NCI-H2196 (cell line): ENCODE data around the gene ZNF132.
"Not testable (repeated sequence)": the region's sequence is repeated elsewhere in the genome, so short reads cannot be mapped to it uniquely, and the experiment has no call there.

Experiments used
- DNase-seq: peaks from one replicate; lab custom pipeline; 2025; ENCODE audit not compliant: unreplicated experiment; lab: John Stamatoyannopoulos, UW

Gene ZNF132

DNA sequence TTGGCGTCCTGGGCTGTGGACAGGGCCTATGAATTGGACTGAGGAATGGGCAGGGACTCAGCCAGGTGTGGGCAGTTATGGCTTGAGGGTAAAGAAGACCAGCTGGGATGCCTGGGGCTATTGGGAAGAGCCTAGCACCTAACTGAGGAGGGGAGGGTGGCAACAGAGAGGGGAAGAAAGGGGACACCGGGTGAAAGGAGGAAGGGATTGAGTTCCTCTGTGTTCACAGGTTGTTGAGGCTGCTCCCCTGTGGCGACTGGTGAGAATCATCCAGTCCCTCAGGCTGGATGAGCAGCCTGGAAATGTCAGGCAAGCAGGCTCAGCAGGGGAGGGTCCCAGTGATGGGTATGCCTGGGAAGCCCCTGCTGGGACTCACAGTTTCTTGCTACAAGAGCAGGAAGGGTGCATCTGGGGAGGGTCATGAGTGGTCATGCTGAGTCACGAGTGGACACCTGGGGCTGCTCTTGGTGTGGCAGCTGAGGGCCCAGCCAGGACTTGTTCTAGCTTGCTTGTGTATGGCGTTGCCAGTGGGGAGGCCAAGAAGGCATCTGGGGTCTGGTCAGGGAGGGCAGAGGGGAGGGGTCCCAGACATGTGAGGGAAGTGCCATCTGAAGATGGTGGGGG, 28.4 kb upstream of the ZNF132 start:
- DNase-seq = no peak

DNA sequence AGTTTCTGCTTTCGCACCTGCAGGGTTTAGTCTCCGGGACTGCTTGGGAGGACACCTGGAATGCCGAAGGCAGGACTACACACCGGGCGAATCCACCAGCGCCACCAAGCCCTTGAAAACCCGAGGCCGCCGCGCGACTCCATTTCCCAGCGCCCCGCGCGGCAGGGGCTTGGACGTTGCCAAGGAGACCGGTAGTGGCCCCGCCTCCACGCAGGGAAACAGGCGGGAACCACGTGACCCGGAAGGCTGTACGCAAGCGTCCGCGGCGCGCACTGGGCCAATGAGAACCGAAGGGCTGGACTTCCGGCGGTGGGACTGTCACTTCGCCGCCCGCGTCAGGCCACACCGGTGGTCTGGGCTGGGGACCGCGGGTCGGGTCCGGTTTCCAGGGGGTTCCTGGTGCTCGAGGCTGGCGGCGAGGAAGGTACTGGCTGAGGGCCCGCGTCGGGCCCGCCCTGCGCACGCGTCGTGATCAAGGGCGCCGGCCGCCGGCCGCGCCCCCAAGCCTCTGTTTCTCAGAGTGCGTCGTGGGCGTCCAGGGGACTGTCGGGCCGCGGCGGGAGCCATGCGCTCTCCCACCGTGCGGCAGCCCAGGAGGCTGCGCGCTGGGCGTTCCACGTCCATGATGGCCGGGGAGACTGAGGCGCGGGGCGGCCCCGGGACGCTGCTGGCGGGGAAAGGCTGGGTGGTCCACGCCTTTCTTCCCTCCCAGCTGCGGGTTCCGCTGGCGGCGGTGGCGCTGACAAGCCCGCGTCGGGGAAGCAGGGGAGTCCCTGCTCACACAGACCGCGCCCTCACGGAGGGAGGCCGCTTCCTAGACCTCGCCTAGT, 27.0 kb upstream of the ZNF132 start, which contains the start of gene ZNF324:
Gene ZNF324 (plus strand): TSS at position 321 of the 830 bp plus-strand sequence. CDS start 2,106 bp downstream, outside the sequence.
- DNase-seq = peak; percentile 98

DNA sequence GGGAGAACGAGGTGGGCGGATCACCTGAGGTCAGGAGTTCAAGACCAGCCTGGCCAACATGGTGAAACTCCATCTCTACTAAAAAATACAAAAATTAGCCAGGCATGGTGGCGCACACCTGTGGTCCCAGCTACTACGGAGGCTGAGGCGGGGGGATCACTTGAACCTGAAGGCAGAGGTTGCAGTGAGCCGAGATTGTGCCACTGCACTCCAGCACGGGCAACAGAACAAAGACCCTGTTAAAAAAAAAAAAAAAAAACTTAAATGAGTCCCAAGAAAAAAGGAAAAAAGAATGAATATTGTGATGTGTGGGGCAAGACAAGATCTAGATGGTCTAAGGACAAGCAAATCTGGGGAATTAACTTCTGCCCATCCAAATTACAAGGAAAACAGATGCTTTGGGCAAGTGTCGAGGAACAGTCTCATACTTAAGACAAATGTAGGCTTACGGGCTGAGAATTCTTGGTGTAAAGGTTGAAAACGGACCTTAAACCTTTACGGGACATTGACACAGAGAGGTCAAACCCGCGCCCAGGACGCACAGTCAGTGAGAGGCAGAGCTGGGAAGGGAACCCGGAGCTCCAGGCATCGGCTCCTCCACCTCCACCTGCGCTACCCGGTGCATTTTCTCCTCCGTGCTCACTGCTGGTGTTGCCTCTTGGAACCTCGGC, 26.3 kb upstream of the ZNF132 start:
- DNase-seq = no peak

DNA sequence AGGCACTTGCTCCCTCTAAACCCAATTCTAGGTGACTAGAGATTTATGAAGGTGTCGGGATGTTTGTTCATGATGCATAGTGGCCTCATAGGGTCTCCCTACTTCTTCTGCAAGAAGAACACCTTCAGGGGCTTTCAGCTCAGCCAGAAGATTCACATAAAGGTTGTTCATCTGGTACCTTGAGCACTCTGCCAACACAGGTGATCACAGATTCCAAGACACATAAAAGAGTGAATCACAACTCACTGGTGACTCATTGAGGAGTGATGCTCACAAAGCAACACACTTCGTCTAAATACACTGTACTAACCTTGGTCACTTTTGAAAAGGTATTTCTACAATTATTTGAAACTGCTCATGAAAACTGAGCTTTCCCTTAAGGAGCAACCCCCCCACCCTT, 20.1 kb upstream of the ZNF132 start:
- no peak for DNase-seq

DNA sequence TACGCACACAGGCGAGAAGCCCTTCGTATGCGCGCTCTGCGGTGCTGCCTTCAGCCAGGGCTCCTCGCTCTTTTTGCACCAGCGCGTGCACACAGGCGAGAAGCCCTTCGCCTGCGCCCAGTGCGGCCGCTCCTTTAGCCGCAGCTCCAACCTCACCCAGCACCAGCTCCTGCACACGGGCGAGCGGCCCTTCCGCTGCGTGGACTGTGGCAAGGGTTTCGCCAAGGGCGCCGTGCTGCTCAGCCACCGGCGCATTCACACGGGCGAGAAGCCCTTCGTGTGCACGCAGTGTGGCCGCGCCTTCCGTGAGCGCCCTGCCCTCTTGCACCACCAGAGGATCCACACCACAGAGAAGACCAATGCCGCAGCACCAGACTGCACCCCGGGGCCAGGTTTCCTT, 16.2 kb upstream of the ZNF132 start:
- no peak for DNase-seq

DNA sequence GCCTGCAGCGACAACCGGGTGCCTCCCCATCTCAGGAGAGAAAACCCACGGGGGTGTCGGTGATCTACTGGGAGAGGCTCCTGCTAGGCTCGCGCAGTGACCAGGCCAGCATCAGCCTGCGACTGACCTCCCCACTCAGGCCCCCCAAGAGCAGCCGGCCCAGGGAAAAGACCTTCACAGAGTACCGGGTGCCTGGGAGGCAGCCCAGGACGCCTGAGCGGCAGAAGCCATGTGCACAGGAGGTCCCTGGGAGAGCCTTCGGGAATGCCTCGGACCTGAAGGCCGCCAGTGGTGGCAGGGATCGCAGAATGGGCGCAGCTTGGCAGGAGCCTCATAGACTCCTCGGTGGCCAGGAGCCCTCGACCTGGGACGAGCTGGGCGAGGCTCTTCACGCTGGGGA, 15.4 kb upstream of the ZNF132 start:
- DNase-seq = no peak

DNA sequence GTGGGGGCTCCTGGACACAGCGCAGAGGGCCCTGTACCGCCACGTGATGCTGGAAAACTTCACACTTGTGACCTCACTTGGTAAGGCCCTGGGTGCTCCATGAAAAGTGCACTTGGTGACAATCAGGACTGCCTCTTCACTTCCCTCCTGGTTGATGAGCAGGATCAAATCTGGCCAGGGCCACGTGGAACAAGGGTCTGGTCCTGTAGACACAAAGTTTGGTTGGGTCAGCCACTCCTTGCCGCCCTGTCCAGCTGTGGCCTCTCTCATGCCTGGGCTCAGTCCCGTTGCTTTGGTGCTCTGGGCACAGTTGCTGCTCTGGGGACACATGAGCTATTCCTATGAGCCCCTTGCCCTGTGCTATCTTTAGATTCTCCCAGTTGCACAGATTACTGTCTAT, 13.8 kb upstream of the ZNF132 start:
- DNase-seq = no peak

DNA sequence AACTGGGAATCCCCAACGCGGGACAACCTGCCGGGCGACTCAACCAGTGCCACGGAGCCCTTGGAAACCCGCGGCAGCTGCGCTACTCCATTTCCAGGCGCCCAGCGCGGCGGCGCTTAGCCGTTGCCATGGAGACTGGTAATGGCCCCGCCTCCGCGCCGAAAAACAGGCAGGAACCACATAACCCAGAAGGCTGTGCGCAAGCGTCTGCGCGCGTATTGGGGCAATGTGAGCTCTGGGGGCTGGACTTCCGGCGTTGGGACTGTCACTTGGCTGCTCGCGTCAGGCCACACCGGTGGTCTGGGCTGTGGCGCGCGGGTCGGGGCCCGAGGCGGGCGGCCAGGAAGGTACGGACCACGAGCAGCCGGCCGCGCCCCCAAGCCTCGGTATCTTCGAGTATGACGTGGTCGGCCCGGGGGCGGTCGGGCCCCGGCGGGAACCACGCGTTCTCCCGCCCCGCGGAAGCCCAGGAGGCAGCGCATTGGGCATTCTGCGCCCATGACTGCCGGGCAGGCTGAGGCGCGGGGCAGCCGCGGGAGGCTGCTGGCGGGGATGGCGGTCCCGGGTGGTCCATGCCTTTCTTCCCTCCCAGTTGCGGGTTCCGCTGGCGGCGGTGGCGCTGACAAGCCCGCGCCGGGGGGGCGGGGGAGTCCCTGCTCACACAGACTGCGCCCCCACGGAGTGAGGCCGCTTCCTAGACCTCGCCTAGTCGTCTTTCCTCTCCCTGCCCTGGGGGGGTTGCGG, 11.6 kb upstream of the ZNF132 start, which contains the start of gene ZNF324B:
Gene ZNF324B (plus strand): TSS at position 265 of the 744 bp plus-strand sequence. CDS start 2,080 bp downstream, outside the sequence.
- DNase-seq = peak; percentile 95

DNA sequence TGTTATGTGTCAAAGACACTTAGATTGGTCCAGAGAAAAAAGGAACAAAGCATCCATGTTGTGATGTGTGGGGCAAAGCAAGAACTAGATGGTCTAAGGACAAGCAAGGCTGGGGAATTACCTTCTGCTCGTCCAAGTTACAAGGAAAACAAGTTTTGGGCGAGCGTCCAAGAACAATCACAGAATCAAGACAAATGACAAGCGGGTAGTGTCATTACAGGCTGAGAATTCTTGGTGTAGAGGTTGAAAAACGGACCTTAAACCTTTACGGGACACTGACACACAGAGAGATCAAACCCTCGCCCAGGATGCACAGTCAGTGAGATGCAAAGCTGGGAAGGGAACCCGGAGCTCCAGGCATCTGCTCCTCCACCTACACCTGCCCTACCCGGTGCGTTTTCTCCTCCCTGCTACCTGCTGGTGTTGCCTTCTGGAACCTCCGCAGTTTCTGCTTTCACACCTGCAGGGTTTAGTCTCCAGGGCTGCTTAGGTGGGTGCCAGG, 11.0 kb upstream of the ZNF132 start:
- DNase-seq = peak; percentile 60

DNA sequence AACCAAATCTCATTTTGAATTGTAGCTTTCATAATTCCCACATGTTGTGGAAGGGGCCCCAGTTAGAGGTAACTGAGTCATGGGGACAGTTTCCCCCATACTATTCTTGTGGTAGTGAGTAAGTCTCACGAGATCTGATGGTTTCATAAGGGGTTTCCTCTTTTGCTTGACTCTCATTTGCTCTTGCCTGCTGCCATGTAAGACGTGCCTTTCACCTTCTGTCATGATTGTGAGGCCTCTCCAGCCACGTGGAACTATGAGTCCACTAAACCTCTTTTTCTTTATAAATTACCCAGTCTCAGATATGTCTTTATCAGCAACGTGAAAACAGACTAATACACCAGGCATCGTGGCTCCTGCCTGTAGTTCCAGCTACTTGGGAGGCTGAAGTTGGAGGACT, 10.0 kb upstream of the ZNF132 start:
- DNase-seq = not testable (repeated sequence)

DNA sequence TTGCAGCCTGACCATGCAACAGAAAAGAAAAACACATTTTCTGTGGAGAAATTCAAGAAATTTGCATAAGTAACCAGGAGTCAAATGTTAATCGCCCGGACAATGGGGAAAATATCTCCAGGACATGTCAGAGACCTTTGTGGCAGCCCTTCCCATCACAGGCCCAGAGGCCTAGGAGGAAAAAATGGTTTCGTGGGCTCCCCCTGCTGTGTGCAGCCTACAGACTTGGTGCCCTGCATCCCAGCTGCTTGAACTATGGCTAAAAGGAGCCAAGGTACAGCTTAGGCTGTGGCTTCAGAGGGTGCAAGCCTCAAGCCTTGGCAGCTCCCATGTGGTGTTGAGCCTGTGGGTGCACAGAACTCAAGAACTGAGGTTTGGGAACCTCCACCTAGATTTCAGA, 8.9 kb upstream of the ZNF132 start:
- DNase-seq = not testable (repeated sequence)

DNA sequence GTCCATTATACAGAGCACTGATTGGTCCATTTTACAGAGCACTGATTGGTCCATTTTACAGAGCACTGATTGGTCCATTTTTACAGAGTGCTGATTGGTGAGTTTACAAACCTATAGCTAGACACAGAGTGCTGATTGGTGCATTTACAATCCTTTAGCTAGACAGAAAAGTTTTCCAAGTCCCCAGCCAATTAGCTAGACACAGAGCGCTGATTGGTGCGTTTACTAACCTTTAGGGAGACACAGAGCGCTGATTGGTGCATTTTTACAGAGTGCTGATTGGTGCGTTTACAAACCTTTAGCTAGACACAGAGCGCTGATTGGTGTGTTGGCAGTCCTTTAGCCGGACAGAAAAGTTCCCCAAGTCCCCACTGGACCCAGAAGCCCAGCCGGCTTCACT, 3.0 kb upstream of the ZNF132 start:
- DNase-seq = not testable (repeated sequence)

DNA sequence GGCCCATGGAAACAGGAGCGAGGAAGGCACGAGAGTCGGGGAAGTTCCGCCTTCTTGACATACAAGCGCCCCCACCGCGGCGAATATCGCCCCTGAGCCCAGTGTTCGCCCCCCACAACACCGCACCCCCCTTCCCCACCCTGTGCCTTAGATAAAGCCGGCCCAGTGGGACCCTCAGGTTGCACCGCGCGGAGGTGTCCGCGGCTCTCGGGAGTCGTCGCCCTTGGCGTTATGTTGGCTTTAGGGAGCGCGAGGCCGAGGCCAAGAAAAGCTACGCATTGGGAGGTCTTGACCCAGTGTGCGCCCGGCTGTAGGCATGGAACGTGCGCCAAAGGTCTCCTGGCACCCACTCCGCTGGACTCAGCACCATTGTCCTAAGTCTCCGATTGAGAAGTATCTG, 603 bp upstream of the ZNF132 start:
- DNase-seq = no peak

DNA sequence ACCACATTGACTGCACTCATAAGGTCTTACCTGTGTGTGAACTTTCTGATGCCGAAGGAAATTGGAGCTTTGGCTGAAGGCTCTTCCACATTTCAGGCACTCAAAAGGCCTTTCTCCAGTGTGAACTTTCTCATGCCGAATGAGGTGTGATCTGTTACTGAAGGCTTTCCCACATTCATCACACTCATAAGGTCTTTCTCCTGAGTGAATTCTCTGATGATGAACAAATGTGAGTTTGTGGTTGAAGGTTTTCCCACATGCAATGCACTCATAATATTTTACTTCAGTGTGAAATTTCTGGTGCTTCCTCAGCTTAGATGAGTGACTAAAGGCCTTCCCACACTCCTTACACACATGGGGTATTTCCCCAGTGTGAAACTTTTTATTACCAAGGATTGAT, 5.7 kb downstream of the ZNF132 start:
- DNase-seq = no peak

DNA sequence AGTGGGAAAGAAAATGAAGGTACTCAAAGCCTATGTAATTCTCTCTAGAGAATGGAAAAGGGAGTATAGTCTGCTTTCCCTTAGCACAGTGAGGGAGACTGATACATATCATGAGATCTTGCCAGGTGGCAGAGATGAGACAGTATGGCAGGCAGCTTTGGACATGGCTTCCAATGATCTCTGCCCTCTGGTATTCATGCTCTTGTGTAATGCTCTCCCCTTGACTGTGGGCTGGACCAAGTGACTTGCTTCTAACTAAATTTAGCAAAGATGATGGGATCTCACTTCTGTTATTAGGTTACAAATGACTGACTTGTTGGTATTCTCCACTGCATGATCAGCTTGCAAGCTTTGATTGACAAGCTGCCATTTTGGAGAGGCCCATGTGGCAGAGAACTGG, 10.2 kb downstream of the ZNF132 start:
- DNase-seq = no peak

DNA sequence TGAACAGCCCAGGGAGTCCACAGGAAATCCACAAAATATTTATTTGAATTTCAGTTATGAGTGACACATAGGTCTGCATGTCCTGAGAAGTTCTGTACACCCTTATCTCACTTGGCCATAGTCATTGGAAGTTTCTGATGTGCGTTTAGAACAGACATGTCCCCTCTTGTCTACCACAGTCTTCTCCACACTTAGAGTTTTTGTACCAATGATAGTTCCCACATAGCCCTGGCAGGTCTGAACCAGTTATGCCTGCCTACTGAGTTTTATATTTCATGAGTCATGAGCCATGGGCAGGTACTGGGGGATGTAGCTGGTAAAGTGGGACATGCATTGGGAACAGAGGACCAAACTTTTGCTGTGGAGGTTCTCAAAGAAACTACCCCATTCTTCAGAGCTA, 11.3 kb downstream of the ZNF132 start:
- no peak for DNase-seq

DNA sequence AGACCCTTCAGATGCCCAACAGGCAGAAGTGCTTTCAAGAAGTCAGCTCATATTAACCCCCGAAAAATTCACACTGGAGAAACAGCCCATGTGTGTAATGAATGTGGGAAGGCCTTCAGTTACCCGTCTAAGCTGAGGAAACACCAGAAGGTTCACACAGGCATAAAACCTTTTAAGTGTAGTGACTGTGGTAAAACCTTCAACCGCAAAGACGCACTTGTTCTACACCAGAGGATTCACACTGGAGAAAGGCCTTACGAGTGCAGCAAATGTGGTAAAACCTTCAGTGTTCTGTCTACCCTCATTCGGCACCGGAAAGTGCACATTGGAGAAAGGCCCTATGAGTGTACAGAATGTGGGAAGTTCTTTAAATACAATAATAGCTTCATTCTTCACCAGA, 22.9 kb downstream of the ZNF132 start:
- DNase-seq = no peak

DNA sequence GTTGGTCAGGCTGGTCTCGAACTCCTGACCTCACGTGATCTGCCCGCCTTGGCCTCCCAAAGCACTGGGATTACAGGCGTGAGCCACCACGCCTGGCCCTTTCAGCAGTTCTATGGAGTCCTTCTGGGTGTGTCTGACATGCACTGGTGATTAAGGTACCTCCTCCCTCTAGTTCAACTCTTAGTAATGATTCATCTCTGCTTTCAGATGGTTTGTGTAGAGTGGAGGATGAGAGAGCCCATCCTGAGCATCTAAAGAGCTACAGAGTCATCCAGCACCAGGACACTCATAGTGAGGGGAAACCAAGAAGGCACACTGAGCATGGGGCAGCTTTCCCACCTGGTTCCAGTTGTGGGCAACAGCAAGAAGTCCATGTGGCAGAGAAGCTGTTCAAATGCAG, 23.3 kb downstream of the ZNF132 start:
- DNase-seq = no peak

DNA sequence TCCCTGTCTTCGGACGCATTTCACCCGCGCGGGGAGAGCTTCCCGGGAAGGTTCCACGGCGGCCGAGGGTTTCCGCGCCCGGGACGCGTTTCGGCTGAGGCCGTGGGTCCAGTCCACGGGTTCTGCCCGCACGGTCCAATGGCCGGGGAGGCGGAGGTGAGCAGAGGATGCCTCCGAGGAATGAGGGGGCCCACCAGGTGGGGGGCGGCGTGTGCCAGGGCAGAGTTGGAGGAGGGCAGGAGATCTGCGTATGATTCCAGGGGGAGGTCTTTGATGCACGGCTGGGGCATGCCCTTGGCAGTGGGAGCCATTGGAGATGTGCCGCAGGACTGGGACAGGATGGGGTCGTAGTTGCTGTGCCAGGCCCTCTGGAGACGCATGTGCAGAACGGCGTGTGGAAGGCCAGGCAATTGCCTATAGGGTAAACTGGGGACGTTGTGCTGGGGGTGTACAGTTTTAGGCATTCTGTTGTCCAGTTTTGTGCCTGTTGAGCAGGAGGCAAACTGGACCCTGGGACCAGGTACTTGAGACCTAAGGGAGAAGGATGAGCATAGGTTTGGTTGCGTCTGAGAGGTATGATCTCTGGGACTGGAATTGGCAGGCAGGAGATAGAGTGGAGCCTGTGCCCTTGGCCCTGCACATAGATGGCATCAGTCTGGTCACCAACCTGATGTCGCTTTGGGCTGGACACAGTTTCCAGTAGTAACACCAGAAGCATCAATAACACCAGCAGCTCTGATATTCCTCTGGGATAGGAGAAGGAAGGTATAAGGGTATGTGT, 30.8 kb downstream of the ZNF132 start:
- peak; percentile 15 for DNase-seq
